Adrenal gland (tissue), 12 donors: Measurements from ENCODE around the gene CPEB1. TPM values are rescaled to one million over a fixed set of nuclear protein-coding genes. Genes with fewer than 3 reads are reported as not detected.

ENCODE experiments used
- DNase-seq, 7 donors: peaks; one replicate each; pipeline ENCODE4 v3.0.0-alpha.2; 2019 to 2020
- H3K27ac ChIP-seq, 5 donors: fragments of 200-600 bp; sonication (generic) in 4 of 5; 1 replicate in 3 of 5; 2 replicates in 2 of 5; pipeline versions ENCODE4 v1.5.1 to v1.8.0; 2016 to 2020; ENCODE audit warnings: mild to moderate bottlenecking in 1 of 5
- H3K27me3 ChIP-seq: fragments of 200-600 bp; 2 replicates; pipeline ENCODE4 v1.8.0; 2021
- H3K36me3 ChIP-seq, 2 donors: fragments of 200-600 bp; replicated peaks in 1 of 2; 1 replicate in 1 of 2; 2 replicates in 1 of 2; pipeline versions ENCODE4 v1.5.1 to v1.8.0; 2018 to 2022
- H3K4me1 ChIP-seq, 2 donors: fragments of 200-600 bp; replicated peaks in 1 of 2; 1 replicate in 1 of 2; 2 replicates in 1 of 2; pipeline versions ENCODE4 v1.5.1 to v1.8.0; 2018 to 2021
- H3K4me3 ChIP-seq, 4 donors: fragments of 200-600 bp; sonication (generic) in 3 of 4; one replicate each; pipeline ENCODE4 v1.5.1; 2016 to 2018
- H3K9me3 ChIP-seq, 3 donors: fragments of 200-600 bp; sonication (generic) in 1 of 3; replicated peaks in 1 of 3; 1 replicate in 2 of 3; 2 replicates in 1 of 3; pipeline versions ENCODE4 v1.5.1 to v1.8.0; 2016 to 2021
- POLR2A ChIP-seq, 2 donors: fragments of 450-650 bp; IDR thresholded peaks; one replicate each; pipeline ENCODE4 v1.6.1; 2017; ENCODE audit warnings: antibody characterized with exemption in 2 of 2, mild to moderate bottlenecking in 2 of 2, moderate library complexity in 1 of 2
- WGBS, 4 donors: extraction: QIAGEN DNeasy Blood & Tissue Kit in 2 of 4; methylation state at CpG; one replicate each; pipeline versions ENCODE4 v1.1.5 to v1.1.7; 2013 to 2017; 5-methylcytosine and 5-hydroxymethylcytosine counted together
- intact Hi-C, 2 donors: fragments of 100-400 bp; cut with DNase I; formaldehyde crosslinking; loops; one replicate each; pipeline versions ENCODE4 v1.14.1 to v1.15.0; 2022 to 2023
- polyA plus RNA-seq, 3 donors: library from polyadenylated mRNA; stranded (reverse); fragments of 200-250 nt in 2 of 3; fragments of 350-450 nt in 1 of 3; fragmentation: Illumina TruSeq in 1 of 3; extraction: RNeasy Lipid Tissue Mini Kit (QIAGEN cat#74804) in 1 of 3; gene quantifications; one replicate each; pipeline ENCODE4 v1.2.3, GENCODE V29; 2013 to 2014
- total RNA-seq, 9 donors: library from RNA; depleted of rRNA in 4 of 9; stranded (reverse); fragments of >200 nt in 4 of 9; fragments of 120-200 nt in 1 of 9; fragmentation: NEBNext Ultra II Directional in 1 of 9; extraction: Animal tissue kit (Norgen Biotek cat#: 25700) in 1 of 9; gene quantifications; one replicate each; pipeline versions ENCODE4 v1.1.0 to v1.2.4, GENCODE V29; 2013 to 2023
- TF ChIP-seq, protein P1 (sequence below), 6 experiments: fragments of 450-650 bp in 4 of 6; fragments of 200-600 bp in 2 of 6; sonication (generic) in 1 of 6; IDR thresholded peaks; 1 replicate in 5 of 6; 2 replicates in 1 of 6; pipeline versions ENCODE4 v1.5.1 to v1.8.0; 2016 to 2021; ENCODE audit warnings: antibody characterized with exemption in 6 of 6, mild to moderate bottlenecking in 2 of 6, moderate library complexity in 1 of 6
- donor health status: healthy with polysubstance abuse.
- donor health status: Bipolar disorder and iron deficiency.
- donor health status: DM: yes; HTN: yes; CAD: no.
- donor health status: DM: no; HTN: no; CAD: no.
- donor health status: DM: no; HTN: no; CAD: no.
- donor health status: DM: yes; HTN: yes; CAD: no.

The CPEB1 gene
- total and polyA plus RNA-seq, 12 donors, result 1.5 to 11.6 (median 6.0) TPM

DNA sequence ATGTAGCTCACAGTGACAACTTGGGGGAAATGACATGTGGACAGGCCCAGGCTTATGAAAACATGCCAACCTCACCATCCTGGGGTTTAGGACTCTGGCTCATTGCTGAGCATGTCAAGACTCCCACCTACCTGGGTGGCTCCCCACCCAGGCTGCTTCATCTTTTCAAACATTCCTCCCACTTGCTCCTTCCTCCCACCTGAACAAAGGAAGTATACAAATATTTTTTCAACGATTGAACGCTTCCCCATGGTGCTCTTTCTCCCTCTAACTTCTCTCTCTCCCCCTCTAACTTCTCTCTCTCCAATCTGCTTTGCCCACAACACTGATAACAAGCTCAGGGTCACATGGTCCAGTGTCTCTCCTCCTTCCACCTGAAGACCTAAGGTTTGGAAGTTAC, 27.7 kb upstream of the CPEB1 start:
- 69 to 79% (median 75%) methylated on average over 2 of the region's 2 CpGs for WGBS, 4 donors
- no peak overlapping the region for H3K4me3 ChIP-seq
- H3K27me3 ChIP-seq, result no peaks in the 10 kb centered on the region
- no peaks in the 10 kb centered on the region for H3K36me3 ChIP-seq
- DNase-seq, result no peak
- TF ChIP-seq, protein P1, sequence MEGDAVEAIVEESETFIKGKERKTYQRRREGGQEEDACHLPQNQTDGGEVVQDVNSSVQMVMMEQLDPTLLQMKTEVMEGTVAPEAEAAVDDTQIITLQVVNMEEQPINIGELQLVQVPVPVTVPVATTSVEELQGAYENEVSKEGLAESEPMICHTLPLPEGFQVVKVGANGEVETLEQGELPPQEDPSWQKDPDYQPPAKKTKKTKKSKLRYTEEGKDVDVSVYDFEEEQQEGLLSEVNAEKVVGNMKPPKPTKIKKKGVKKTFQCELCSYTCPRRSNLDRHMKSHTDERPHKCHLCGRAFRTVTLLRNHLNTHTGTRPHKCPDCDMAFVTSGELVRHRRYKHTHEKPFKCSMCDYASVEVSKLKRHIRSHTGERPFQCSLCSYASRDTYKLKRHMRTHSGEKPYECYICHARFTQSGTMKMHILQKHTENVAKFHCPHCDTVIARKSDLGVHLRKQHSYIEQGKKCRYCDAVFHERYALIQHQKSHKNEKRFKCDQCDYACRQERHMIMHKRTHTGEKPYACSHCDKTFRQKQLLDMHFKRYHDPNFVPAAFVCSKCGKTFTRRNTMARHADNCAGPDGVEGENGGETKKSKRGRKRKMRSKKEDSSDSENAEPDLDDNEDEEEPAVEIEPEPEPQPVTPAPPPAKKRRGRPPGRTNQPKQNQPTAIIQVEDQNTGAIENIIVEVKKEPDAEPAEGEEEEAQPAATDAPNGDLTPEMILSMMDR (IDR thresholded peaks at IDR 0.05), result no peak
- no peak for TF ChIP-seq POLR2A (IDR thresholded peaks at IDR 0.05)
- no peak overlapping the region for H3K27ac ChIP-seq
- intact Hi-C loops, result no loop called here
- no peaks in the 10 kb centered on the region for H3K4me1 ChIP-seq
- no peaks in the 10 kb centered on the region for H3K9me3 ChIP-seq

DNA sequence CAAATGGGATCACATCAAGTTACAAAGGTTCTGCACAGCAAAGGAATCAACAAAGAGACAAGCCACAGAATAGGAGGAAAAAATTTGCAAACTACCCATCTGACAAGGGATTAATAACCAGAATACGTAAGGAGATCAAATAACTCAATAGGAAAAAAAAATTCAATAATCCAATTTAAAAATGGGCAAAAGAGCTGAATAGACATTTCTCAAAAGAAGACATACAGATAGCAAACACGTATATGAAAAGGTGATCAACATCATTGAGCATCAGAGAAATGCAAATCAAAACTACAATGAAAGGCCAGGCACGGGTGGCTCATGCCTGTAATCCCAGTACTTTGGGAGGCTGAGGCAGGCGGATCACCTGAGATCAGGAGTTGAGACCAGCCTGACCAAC, 23.5 kb upstream of the CPEB1 start:
- TF ChIP-seq POLR2A (IDR thresholded peaks at IDR 0.05), result no peak
- TF ChIP-seq, protein P1 (IDR thresholded peaks at IDR 0.05), result no peak
- no peak for DNase-seq
- no peak overlapping the region for H3K4me3 ChIP-seq
- no peaks in the 10 kb centered on the region for H3K9me3 ChIP-seq
- intact Hi-C loops, result no loop called here
- no peaks in the 10 kb centered on the region for H3K27me3 ChIP-seq
- WGBS, 4 donors, result 82 to 88% (median 83%) methylated on average over 4 of the region's 4 CpGs
- no peak overlapping the region for H3K27ac ChIP-seq
- H3K4me1 ChIP-seq, result no peaks in the 10 kb centered on the region
- H3K36me3 ChIP-seq, result no peaks in the 10 kb centered on the region

DNA sequence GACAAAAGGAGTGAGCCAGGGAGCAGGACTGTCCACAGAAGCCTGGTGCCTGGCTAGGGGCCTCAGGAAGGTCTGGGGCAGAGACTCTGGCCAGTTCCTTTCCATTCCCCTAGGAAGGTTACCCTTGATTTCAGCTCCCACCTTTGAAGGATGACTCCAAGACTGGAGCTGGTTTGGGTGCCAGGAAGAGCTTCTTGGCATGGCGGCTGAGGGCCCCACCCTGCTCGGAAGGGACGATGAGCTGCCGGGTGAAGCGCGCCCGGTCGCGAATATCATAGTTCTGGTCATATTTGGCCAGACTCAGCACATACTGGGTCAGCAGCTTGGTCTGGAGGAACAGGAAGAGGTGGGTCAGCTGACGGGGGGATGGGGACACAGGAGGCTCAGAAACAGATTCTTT, 19.4 kb upstream of the CPEB1 start:
- intact Hi-C loops, result no loop called here
- no peak overlapping the region for H3K27ac ChIP-seq
- no peaks in the 10 kb centered on the region for H3K27me3 ChIP-seq
- H3K4me3 ChIP-seq, result no peak overlapping the region
- no peaks in the 10 kb centered on the region for H3K9me3 ChIP-seq
- no peaks in the 10 kb centered on the region for H3K4me1 ChIP-seq
- TF ChIP-seq POLR2A (IDR thresholded peaks at IDR 0.05), result no peak
- TF ChIP-seq, protein P1 (IDR thresholded peaks at IDR 0.05), result no peak
- DNase-seq, result no peak
- 92 to 96% (median 93%) methylated on average over 9 to 10 of the region's 10 CpGs for WGBS, 4 donors
- H3K36me3 ChIP-seq, result no peaks in the 10 kb centered on the region

DNA sequence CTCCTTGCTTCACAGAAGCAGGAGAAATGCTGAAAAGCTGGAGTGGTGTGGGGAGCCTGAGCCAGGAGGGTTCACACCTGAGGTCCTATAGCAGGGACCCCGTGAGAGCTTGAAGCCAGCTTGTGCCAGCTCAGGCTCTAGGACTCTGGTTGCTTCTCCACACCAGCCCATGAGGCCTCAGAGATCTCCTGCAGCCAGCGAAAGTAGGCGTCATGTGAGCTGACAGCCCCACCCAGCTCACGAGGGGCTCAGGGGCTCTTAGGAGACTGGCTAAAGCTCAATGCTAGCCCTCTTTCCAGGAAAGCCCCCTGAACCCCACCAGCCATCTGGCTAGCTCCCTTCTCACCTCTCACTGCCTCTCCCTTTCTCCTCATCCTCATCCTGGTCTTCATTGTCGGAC, 16.9 kb upstream of the CPEB1 start:
- Histone ChIP-seq H3K4me3 (no peak overlapping the region), H3K4me1 (no peaks in the 10 kb centered on the region), H3K27me3 (no peaks in the 10 kb centered on the region), H3K27ac (no peak overlapping the region), H3K36me3 (no peaks in the 10 kb centered on the region), H3K9me3 (no peaks in the 10 kb centered on the region)
- TF ChIP-seq POLR2A (IDR thresholded peaks at IDR 0.05), result no peak
- DNase-seq, result no peak
- intact Hi-C loops, result no loop called here
- WGBS, 4 donors, result 76 to 97% (median 81%) methylated on average over 2 to 5 of the region's 5 CpGs

DNA sequence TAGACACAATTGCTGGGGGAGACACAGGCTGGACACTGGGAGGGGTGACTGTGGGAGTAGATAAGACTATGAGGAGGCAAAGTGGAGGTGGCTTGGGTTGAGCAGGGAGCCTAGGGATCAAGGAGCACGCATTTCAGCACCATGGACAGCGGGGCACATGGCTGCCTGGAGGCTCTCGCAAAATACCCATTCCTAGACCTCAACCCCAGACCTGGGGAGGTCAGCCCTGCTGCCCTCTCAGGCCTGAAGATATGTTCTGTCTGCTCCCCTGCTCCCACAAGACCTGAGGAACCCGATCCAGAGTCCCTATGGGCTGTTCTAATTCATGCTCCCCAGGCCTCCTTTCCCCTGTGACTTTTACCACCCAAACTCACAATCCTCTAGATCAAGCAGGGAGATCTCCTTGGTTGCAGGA, 16.0 kb upstream of the CPEB1 start:
- Histone ChIP-seq H3K27me3 (no peaks in the 10 kb centered on the region), H3K36me3 (no peaks in the 10 kb centered on the region), H3K27ac (no peak overlapping the region), H3K4me3 (no peak overlapping the region), H3K9me3 (no peaks in the 10 kb centered on the region), H3K4me1 (no peaks in the 10 kb centered on the region)
- 14 to 21% (median 17%) methylated on average over 4 of the region's 4 CpGs for WGBS, 4 donors
- TF ChIP-seq, protein P1 (IDR thresholded peaks at IDR 0.05), result no peak
- no peak for TF ChIP-seq POLR2A (IDR thresholded peaks at IDR 0.05)
- intact Hi-C loops, result no loop called here
- peak; percentile 40 to 68 (median 61) for DNase-seq
